ENCODE results near the gene DBH.
"Not testable (repeated sequence)": the region's sequence is repeated elsewhere in the genome, so short reads cannot be mapped to it uniquely, and the experiment has no call there.

The DBH gene

DNA sequence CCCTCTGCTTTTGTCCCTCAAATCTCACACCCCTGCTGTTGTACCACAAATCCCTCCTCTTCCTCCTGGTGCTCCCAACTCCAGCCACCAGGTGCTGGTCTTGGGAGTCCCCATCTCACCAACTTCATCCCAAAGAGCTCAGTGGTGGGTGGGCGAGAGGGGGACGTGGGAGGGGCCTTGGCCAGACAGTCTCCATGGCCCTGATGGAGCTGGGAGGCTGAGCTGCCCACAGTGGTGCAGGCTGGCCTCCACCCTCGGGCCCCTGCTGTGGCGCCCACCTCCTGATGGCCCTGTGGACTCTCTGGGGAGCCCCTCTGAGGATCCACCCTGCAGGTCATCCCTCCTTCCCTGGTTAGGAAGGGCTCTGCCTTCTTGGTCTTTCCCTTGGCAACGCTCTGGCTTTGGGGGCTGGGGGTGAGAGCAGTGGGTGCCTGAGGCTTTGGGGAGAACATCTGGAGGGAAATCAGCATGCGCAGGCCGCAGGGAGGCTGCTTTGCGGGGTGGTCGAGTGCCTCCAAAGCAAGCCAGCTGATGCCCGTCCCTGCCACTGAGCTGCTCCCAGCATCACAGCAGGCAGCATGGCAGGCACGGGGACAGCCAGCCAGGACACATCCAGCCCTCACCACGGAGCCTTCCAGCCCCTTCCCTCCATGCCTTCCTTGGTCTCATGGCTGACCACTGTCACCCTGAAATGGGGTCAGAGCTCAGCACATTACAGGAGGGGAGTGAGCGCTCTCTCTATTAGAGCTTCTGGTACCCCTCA, 19.3 kb upstream of the DBH start:
- in situ Hi-C loops (cut with MboI; ENCODE audit: low pct_unique_long_range_greater_than_20kb, low sequenced_read_pairs), result no loop called here
- no peak for DNase-seq

DNA sequence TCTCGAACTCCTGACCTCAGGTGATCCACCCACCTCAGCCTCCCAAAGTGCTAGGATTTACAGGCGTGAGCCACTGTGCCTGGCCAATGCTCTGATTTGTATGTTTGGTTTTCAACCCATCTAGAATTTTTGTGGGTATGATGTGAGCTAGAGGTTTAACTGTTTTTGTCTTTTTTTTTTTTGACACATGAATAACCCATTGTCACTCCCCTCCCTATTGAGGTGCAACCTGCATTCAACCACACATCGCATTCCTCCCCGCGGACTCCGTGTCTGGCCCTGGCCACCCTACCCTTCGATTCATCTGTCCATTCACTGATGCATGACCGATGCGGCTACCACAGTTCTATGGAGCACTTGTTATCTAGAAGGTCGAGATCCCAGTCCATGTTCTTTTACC, 17.4 kb upstream of the DBH start:
- DNase-seq, result no peak
- in situ Hi-C loops (cut with MboI; ENCODE audit: low pct_unique_long_range_greater_than_20kb, low sequenced_read_pairs), result no loop called here

DNA sequence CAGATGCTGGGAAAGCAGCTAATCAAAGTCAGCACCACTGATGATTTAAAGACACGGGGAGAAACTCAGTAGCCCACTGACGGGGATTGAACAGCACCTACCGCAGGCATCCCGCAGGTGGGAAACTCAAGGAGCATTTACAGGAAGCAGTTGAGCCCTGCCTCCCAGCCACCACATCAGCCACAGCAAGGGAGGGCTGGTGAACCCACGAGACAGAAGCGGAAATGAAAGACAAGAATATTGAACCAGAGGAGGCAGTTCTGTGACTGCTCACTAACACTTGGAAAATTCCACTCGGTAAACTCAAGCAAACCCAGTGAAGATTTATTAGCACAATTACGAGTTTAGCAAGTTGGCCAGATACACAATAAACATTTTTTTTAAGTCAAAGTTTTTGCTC, 16.4 kb upstream of the DBH start:
- peak; percentile 49 for DNase-seq
- in situ Hi-C loops (cut with MboI; ENCODE audit: low pct_unique_long_range_greater_than_20kb, low sequenced_read_pairs), result no loop called here

DNA sequence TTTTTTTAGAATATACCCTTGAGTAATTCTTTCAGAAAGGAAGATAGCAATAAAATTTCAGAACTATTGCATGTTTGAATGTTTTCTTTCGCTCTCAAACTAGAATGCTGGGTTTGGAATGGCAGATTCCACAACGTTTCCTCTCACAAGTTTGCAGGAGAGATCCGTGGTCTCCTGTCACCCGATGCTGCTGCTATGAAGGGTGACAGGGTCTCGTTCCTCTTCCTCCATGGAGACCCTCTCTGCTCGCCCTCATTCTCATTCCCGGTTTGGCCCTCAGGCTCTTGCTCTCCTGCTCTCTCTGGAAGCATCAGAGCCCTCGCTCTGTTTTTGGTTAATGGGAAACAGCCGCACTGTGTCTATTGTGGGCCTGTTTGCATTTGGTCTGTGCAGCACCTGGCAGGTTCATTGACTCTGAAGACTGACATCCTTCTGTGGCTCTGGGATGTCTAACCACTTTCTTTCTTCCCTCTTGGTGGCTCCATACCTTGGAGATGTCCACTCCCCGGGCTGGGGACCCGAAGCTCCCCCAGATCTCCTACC, 14.4 kb upstream of the DBH start:
- in situ Hi-C loops (cut with MboI; ENCODE audit: low pct_unique_long_range_greater_than_20kb, low sequenced_read_pairs), result no loop called here
- no peak for DNase-seq

DNA sequence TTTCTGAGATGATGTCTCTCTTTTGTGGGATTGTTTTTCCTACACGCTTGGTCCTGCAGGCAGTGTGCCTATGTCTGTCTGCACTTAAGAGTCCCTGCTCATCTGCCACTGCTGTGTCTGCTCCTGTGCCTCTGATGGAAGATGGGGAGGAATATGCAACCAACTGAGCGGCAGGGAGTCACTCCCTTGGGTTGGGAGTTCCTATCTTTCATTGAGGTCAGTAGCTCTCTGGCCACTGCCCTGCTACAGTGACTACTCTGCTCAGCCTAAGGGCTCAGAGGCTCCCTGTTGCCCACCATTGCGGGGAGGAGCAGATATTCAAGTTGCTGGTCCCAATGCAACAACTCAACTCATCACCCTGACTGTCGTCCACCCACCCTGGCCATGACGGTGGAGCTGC, 13.6 kb upstream of the DBH start:
- no peak for DNase-seq
- in situ Hi-C loops (cut with MboI; ENCODE audit: low pct_unique_long_range_greater_than_20kb, low sequenced_read_pairs), result no loop called here

DNA sequence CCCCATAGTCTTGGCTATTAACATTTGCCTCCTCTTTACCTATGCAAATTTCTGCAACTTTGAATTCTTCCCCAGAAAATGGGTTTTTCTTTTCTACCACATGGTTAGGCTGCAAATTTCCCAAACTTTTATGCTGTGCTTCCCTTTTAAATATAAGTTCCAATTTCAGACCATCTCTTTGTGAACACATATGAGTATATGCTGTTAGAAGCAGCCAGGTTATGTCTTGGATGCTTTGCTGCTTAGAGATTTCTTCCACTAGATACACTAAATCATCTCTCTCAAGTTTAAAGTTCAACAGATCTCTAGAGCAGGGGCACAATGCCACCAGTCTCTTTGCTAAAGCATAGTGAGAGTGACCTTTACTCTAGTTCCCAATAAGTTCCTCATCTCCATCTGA, 10.2 kb upstream of the DBH start:
- DNase-seq; in situ Hi-C loops (cut with MboI; ENCODE audit: low pct_unique_long_range_greater_than_20kb, low sequenced_read_pairs): not testable (repeated sequence)

DNA sequence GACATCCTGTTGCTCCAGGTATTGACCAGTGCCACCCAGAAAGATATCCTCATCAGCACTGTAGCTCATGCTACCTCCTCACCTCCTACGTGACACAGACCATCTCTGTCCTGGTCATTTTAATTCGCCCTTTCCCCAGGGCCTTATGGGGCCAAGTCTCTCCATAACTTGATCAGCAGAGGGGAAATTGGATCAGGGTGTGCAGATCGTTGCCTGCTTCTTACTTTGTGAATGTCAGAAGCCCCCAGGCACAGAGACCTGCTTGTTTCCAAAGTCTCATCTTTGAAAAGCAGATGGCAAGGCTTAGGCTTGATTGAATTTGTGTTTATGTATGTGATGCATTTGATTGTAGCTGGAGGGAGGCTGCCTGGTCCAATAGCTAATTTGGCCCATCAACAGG, 8.8 kb upstream of the DBH start:
- in situ Hi-C loops (cut with MboI; ENCODE audit: low pct_unique_long_range_greater_than_20kb, low sequenced_read_pairs), result no loop called here
- DNase-seq, result no peak

DNA sequence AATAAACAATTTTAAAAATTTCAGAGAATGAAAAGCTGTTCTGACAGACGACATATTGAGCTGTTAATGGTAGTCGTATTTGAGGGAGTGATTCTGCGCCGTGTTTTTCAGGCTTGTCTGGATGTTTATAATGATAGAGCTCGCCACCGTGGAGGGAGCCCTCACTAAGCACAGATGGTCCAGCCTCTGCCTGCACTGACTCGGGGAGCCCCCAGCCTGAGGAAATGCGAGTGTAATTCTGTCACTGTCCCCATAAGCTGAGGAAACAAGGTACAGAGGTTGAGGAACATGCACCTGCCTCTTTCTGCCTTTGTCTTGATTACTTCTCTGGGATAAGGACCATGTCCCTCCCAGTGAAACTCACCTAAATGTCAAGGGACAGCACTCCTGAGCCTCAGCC, 7.4 kb upstream of the DBH start:
- in situ Hi-C loops (cut with MboI; ENCODE audit: low pct_unique_long_range_greater_than_20kb, low sequenced_read_pairs), result no loop called here
- DNase-seq, result no peak

DNA sequence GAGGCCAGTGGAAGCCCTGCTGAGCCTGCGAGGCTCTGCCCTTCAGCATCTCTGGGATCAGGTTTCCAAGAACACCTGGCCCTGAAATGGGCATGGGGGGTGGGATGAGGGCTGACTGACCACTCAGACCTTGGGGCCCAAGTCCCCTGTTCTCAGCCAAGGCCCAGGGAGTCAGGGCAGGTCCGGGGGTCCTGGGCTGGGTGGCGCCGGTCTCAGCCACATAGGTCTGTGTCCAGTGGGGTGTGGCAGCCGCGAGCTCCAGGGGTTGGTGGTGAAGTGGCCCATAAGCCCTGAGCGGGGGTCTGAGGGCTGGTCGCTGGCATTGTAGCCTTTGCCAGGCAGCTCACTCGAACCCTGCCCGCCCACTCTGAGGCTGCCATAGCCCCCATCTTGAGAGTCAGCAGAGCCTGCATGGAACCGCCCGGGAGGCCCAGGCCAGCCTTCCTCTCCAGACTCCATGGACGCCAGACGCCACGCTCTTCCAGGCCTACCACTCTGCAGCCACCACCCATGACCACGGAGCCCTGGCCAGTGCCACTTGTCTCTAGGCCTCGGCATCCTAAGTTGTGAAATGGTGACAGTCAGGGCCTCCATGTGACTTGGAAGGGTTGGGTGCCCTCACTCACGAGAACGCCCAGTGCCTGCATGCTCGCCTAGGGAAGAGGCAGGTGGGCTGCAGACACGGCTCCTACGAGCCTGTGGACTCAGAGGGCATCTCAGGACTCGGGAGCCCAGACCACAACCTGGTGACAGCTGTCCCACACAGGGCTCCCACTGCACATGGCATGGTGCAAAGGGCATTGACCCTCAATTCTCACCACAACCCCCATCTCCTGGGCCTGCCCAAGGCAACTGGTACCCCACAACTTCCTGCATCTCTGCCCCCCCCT, 6.7 kb upstream of the DBH start:
- in situ Hi-C loops (cut with MboI; ENCODE audit: low pct_unique_long_range_greater_than_20kb, low sequenced_read_pairs), result no loop called here
- DNase-seq, result no peak

DNA sequence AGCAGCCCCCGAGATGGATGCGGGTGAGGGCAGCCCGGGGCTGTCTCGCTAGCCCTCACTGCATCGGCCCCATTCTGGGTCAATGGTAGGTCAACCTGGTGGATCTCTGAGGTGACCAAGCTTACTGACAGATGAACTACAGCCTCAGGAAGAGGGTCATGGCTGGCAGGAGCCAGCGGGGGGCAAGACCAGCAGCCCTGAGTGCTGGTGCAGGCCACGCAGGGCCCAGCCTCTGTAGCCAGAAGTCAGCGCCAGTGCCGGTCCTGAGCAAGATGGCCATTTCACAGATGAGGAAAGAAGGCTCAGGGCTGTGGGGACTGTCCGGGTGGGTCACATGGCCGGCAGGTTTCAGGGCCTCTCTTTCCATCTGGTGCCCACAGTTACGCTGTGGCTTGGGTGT, 5.1 kb upstream of the DBH start:
- in situ Hi-C loops (cut with MboI; ENCODE audit: low pct_unique_long_range_greater_than_20kb, low sequenced_read_pairs), result no loop called here
- no peak for DNase-seq

DNA sequence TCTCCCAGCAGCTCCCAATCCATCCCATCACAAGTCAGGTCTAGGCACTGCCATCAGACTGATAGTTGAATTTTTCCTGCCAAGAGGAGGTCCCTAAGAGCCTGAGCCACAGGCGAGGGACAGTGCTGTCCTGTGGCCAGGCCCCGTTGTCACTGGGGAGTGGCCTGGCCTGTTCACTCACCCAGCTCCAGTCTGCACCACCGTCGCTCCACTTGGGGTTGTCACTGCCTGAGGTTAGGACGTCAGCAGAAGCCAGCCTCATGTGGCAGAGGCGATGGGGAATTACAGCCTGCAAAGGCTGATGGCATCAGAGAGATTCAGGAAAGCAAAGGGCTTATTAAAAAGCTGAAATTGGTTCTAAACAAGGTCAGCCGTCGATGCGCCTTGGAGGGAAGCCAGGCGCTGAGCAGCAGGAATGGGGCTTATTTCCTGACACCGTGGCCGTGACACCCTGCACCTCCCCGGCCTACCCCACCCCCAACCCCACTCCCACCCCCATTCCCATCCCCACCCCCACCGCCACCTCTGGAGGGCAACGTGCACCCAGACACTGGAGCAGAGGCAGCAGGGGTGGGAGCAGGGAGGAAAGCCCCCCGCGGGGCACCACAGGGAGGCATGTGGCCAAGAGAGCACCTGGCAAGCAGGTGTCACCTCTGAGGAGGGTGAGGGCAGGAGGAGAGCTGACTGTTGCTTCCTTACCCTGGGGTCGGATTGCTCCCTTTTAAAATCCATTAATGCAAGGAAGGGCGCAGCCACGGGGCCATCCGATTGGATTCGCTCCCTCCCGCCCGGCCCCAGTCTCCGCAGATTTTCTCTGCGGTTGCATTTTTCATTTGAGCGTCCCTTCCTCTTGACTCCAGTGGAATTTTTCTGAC, 3.1 kb upstream of the DBH start:
- DNase-seq, result no peak
- in situ Hi-C loops (cut with MboI; ENCODE audit: low pct_unique_long_range_greater_than_20kb, low sequenced_read_pairs), result no loop called here

DNA sequence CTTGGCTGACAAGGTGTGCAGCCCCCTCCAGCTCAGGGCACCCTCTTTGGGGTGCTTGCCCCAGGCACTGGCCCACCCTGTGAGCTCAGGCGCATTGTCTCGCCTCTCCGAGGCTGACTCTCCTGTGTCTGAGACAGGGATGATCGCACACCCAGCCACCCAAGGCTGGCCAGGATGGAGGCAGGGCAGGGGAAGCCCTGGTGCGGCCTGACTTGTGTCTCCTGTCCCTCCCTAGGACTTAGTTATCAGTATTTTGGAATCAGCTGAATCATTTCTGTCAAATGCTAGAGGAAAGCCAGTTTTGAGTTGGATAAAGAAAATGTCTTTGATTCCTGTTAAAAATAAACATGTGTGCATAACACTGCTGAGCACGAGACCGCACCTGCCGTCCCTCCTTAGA, 2.5 kb upstream of the DBH start:
- in situ Hi-C loops (cut with MboI; ENCODE audit: low pct_unique_long_range_greater_than_20kb, low sequenced_read_pairs), result no loop called here
- DNase-seq, result no peak

DNA sequence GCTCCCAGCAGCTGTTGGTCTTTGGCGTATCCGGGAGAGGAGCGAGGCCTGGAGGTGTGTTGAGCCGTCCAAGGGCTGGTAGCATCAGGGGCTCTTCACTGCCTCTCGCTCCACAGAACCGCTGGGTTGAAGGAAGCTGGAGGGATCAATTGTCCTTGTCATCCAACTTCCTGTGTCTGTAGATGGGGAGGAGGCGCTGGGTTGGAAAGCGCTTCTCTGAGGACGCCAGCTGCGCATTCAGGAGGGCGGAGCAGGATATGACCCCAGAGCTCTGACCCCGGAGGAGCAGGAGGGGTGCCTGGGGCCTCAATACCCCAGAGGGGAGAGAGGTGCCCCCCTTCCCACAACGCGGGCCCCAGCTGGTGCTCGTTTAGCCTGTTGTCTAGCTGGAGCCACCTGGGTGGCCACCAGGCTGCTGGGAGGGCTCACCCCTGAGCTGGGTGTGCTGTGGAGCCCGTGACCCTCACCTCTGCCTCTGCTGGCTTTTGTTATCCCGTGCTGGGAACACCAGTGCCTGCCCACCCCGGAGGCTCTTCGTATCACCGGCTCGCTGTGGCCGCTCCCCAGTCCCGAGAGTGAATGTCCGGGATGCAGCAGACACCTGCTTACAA, 2.0 kb upstream of the DBH start:
- no peak for DNase-seq
- in situ Hi-C loops (cut with MboI; ENCODE audit: low pct_unique_long_range_greater_than_20kb, low sequenced_read_pairs), result no loop called here

DNA sequence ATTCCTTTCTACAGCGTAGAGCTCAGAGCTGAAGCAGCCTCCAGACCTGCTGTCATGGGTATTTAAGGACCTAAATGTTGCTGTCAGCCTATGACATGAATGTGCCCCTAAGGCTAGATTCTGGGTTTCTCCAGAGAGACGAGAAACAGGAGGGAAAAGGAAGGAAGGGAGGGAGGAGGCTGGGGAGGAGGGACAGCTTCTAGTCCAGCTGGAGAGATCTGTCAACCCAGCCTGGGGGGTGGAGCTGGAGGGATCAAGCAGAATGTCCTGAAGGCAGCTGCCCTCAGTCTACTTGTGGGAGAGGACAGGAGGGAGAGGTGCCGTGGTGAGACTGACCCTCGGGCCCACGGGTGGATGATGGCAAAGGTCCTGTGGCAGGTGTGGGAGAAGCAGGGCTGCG, 1.1 kb upstream of the DBH start:
- no peak for DNase-seq
- in situ Hi-C loops (cut with MboI; ENCODE audit: low pct_unique_long_range_greater_than_20kb, low sequenced_read_pairs), result no loop called here

DNA sequence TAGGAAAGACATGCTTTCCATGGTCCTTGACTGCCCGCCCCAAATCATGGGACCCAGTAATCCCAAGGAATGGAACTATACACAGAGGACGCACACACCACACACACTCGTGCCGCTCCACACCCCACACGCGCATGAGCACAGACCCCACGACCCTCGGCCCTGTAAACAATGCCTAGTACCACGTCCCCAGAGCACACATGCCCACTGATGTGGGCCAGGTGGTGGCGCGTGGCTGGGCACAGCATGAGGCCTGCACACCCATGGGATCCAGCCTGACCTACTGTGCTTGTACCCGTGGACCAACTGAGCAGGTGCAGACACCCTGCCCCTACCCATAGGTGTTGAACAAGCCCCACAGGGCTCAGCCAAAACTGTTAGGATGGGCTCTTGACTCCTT, 739 bp downstream of the DBH start:
- in situ Hi-C loops (cut with MboI; ENCODE audit: low pct_unique_long_range_greater_than_20kb, low sequenced_read_pairs), result no loop called here
- no peak for DNase-seq

DNA sequence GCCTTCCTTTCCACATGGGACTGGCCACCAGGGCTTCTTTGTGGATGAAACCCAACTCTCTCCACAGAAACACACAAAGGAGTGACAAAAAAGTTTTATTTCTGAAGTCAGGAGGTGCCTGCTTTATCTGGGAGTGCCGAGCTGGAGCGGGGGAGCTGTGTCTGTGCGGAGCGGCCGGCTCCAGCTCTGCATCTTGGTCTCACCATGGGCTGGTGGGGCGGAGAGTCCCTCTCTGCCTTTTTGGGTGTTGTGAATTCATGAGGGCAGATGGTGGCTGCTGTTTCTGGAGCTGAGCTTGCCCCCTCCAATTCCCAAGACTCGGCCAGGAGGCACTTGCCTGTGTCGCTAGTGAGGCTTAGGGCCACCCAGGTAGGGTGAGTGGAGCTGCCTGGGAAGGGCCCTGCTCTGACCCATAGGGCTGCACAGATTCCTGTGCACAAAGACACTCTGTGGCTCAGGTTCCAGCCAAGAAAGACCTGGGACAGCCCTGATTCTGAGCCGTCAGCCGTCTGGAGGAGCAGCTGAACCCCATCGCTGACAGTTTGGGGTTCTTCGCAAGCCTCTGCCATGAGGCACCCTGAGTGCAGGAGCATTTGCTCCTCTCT, 1.4 kb downstream of the DBH start:
- no peak for DNase-seq
- in situ Hi-C loops (cut with MboI; ENCODE audit: low pct_unique_long_range_greater_than_20kb, low sequenced_read_pairs), result no loop called here

DNA sequence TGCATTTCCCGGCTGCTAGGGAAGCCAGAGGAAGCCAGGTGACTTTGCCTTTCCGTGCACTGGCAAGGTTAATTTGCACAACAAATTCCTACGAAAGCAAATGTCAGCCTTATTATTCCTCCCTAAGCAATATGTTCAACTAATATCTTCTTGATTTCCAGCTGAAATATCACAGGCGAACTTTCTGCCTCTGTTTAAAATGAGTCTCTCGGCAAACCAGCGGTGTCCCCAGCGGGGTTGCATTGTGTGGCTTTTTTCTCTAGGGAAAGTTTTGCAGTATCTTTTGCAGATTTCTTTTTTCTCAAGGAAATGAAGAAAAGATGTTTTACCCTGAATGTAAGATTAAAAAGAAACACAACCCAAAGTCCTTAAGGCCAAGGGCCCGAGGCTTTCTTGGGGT, 1.9 kb downstream of the DBH start:
- in situ Hi-C loops (cut with MboI; ENCODE audit: low pct_unique_long_range_greater_than_20kb, low sequenced_read_pairs), result no loop called here
- no peak for DNase-seq

DNA sequence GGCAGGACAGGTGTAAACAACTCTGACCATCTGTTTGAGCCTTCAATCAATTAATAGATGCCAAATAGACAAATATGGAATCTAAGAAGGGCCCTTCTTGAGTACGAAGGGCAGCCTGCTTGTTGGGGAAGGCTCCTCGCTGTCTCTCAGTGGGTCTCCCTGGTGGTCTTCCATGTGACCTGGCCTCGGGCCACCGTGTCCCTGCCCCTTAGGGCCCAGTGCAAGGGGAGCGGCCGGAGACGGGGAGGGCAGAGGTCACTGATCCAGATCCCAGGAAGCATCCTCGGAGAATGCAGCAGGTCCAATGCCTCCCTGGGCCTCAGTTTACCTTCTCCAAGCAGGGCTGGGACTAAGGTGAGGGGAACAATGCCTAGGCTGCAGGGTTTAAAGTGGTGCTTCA, 2.5 kb downstream of the DBH start:
- no peak for DNase-seq
- in situ Hi-C loops (cut with MboI; ENCODE audit: low pct_unique_long_range_greater_than_20kb, low sequenced_read_pairs), result no loop called here

DNA sequence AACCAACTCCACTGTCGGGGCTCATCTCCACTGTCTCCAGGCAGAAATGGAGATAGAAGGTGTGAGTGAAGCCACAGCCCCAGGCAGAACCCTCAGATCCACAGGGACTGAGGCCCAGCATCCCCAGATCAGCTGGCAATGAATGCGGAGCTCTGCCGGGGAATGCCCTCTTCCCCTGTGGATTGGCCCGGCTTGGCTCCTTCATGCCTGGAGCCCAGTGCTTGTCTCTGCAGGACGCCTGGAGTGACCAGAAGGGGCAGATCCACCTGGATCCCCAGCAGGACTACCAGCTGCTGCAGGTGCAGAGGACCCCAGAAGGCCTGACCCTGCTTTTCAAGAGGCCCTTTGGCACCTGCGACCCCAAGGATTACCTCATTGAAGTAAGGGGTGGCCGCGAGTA, 3.5 kb downstream of the DBH start:
- DNase-seq, result no peak
- in situ Hi-C loops (cut with MboI; ENCODE audit: low pct_unique_long_range_greater_than_20kb, low sequenced_read_pairs), result no loop called here

All from KBM-7 (cell line).